Mammary epithelial cell (primary cell): ENCODE data around the gene NTM.

Experiments used
- EZH2 ChIP-seq: IDR thresholded peaks from 2 replicates; pipeline ENCODE4 v1.6.1; 2012; ENCODE audit warnings: low read length, inconsistent platforms, borderline replicate concordance
- TF ChIP-seq, protein P1 (sequence below), 2 donors: IDR thresholded peaks in 1 of 2; conservative IDR thresholded peaks in 1 of 2; 2 replicates each; pipeline ENCODE4 v1.5.1; 2011 to 2012; ENCODE audit warnings: inconsistent platforms in 2 of 2, low read length in 2 of 2, mild to moderate bottlenecking in 2 of 2, control low read depth in 1 of 2, low read depth in 1 of 2; ENCODE audit not compliant: insufficient read depth in 1 of 2; ENCODE audit errors: extremely low read depth in 1 of 2

DNA sequence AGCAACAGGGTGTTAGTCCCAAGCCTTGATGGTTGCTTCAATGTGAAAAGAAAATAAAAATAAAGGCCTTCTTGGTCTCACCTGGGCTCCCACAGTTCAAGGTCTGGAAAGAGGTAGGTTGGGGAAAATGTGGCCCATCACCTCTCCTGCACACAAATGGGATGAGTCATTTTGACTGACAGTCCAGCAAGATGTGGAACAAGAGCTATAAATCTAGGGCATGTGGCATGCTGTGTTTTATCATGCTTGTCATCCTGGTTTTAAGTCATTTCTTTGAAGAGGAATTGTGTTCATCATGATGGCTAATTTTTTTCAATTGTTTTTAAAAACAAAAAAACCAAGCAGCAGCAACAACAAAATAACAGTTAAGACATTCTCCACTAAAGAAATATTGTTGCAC lies 503.7 kb downstream of the NTM start:
- TF ChIP-seq, protein P1, sequence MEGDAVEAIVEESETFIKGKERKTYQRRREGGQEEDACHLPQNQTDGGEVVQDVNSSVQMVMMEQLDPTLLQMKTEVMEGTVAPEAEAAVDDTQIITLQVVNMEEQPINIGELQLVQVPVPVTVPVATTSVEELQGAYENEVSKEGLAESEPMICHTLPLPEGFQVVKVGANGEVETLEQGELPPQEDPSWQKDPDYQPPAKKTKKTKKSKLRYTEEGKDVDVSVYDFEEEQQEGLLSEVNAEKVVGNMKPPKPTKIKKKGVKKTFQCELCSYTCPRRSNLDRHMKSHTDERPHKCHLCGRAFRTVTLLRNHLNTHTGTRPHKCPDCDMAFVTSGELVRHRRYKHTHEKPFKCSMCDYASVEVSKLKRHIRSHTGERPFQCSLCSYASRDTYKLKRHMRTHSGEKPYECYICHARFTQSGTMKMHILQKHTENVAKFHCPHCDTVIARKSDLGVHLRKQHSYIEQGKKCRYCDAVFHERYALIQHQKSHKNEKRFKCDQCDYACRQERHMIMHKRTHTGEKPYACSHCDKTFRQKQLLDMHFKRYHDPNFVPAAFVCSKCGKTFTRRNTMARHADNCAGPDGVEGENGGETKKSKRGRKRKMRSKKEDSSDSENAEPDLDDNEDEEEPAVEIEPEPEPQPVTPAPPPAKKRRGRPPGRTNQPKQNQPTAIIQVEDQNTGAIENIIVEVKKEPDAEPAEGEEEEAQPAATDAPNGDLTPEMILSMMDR (conservative IDR thresholded peaks at IDR 0.05 in 1 of 2, IDR thresholded peaks at IDR 0.05 in 1 of 2; ENCODE audit: extremely low read depth in 1 of 2, insufficient read depth in 1 of 2, low read depth in 1 of 2, low read length in 2 of 2) = no peak
- TF ChIP-seq EZH2 = no peak
